ENCODE measurements around the gene EPB41L4B.

GRCh38 chr9:109224751-109225150 is 96.1 kb downstream of the EPB41L4B start:
- TF ChIP-seq, protein P1, sequence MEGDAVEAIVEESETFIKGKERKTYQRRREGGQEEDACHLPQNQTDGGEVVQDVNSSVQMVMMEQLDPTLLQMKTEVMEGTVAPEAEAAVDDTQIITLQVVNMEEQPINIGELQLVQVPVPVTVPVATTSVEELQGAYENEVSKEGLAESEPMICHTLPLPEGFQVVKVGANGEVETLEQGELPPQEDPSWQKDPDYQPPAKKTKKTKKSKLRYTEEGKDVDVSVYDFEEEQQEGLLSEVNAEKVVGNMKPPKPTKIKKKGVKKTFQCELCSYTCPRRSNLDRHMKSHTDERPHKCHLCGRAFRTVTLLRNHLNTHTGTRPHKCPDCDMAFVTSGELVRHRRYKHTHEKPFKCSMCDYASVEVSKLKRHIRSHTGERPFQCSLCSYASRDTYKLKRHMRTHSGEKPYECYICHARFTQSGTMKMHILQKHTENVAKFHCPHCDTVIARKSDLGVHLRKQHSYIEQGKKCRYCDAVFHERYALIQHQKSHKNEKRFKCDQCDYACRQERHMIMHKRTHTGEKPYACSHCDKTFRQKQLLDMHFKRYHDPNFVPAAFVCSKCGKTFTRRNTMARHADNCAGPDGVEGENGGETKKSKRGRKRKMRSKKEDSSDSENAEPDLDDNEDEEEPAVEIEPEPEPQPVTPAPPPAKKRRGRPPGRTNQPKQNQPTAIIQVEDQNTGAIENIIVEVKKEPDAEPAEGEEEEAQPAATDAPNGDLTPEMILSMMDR (conservative IDR thresholded peaks at IDR 0.05; ENCODE audit: low read depth in 2 of 2) = no peak
- no peak for TF ChIP-seq ZNF114 (CRISPR knock-in tag; IDR thresholded peaks at IDR 0.05)
